ENCODE results near the gene VSTM4. TPM values are rescaled to one million over a fixed set of nuclear protein-coding genes. Genes with fewer than 3 reads are reported as not detected.

VSTM4 gene, protein sequence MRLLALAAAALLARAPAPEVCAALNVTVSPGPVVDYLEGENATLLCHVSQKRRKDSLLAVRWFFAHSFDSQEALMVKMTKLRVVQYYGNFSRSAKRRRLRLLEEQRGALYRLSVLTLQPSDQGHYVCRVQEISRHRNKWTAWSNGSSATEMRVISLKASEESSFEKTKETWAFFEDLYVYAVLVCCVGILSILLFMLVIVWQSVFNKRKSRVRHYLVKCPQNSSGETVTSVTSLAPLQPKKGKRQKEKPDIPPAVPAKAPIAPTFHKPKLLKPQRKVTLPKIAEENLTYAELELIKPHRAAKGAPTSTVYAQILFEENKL
- total RNA-seq = 10 to 100 TPM in 1 of 3 donors, 1 to 10 TPM in 2; 1.5 to 13.8 (median 2.2) TPM
- long read RNA-seq, donor 1, full-length matches to known transcripts = 11 of 23 reads
- long read RNA-seq, donor 1, partial matches to known transcripts = 1 of 23 reads
- long read RNA-seq, donor 1, other reads (novel, unspliced or antisense) = 11 of 23 reads
- long read RNA-seq, donor 2, full-length matches to known transcripts = 1 of 1 reads
- long read RNA-seq, donor 2, partial matches to known transcripts = 0 of 1 reads
- long read RNA-seq, donor 2, other reads (novel, unspliced or antisense) = 0 of 1 reads

DNA sequence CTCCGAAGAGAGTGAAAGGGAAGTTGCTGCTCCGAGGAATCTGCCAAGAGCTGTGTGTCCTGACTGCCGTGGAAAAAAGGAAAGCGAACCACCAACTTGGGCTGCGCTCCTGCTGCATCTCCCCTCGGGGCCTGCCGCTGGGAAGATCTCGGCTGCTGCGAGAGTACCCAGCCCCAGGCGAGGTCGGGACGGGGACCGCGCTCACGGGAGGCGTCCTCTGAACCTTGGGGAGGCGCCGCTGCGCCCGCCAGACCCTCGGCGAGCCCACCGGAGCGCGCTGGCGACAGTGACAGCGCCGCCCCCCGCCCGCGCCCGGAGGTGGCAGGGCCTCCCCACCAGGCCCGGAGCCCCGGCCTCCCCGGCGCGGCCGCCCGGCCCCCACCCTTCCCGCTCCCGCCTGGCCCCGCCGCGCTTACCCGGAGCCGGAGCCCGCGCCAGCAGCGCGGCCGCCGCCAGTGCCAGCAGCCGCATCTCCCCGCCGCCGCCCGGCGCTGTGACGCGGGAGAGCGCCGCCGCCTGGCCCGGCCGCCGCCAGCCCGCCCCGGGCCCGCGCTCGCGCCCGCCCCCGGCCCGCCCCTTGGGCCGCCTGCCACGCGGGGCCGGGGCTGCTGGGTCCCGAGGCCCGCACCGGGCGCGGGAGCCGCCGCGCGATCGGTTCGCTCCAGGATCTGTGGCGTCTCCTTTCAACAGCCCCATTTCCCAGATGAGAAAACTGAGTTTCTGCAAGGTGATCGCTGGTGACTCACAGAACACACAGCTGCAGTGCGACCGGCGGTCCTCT lies at the start of gene VSTM4:
VSTM4 (minus strand) TSS at position 508 of the 781 bp plus-strand sequence; CDS start at position 471, 37 bp downstream.
- intact Hi-C loops (cut with DNase I, micrococcal nuclease) = no loop called here
- Histone ChIP-seq H3K9me3 (no peaks in the 10 kb centered on the region), H3K4me1 (ENCODE audit: low read depth) (no peaks in the 10 kb centered on the region), H3K4me3 (no peak within 1 kb of the TSS), H3K36me3 (ENCODE audit: low read depth) (no peaks in the 10 kb centered on the region)
- DNase-seq (no peak), ATAC-seq (no peak)
- TF ChIP-seq, protein P1, sequence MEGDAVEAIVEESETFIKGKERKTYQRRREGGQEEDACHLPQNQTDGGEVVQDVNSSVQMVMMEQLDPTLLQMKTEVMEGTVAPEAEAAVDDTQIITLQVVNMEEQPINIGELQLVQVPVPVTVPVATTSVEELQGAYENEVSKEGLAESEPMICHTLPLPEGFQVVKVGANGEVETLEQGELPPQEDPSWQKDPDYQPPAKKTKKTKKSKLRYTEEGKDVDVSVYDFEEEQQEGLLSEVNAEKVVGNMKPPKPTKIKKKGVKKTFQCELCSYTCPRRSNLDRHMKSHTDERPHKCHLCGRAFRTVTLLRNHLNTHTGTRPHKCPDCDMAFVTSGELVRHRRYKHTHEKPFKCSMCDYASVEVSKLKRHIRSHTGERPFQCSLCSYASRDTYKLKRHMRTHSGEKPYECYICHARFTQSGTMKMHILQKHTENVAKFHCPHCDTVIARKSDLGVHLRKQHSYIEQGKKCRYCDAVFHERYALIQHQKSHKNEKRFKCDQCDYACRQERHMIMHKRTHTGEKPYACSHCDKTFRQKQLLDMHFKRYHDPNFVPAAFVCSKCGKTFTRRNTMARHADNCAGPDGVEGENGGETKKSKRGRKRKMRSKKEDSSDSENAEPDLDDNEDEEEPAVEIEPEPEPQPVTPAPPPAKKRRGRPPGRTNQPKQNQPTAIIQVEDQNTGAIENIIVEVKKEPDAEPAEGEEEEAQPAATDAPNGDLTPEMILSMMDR (IDR thresholded peaks at IDR 0.05) = no peak

DNA sequence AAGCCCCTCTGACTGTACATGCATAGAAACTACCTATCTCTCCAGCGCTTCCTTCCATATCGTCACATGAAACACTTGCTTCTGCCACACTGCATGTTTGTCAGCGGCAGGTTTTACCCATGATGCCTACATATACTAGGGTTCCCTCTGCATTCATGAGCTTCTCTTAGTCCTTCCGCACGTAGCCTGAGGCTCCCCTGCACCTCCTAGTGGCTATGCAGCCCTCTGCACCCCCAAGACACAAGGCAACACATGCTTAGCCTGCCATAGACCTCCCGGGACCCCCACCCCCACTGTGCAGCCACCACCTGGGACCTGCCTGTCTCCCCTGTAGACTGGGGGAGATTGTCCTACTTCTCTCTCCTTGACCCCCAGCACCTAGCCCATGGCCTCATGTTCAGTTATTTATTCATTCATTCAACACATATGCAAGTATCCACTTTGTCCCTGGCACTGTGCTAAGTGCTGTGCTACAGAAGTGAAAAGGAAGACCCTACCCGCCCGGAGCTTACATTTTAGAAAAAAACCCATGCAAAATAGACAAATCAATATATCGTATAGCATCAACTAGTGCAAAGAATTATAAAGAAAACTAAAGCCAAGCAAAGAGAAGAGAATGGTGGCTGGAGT lies 49.4 kb upstream of the VSTM4 start:
- ATAC-seq (peak; percentile 60), DNase-seq (peak in 2 of 3 donors; percentile 48)
- TF ChIP-seq, protein P1 (IDR thresholded peaks at IDR 0.05) = no peak

DNA sequence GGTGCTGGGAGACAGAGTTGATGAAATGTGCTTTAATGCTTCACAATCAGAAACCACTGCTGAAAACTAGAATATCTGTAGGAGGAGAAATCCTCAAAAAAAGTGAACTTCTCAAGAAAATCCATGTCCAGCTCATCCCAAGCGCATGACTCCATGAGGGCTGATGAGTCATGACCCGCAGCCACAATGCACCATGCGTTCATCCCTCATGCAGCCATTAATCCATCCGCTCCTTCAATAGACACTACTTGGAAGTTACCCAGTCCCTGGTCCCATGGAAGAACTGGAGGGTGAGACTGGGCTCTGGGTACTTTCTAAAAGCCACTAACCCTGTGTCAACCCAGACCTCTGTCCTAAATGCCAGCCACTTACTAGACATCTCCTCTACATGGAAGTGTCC lies 48.4 kb upstream of the VSTM4 start:
- TF ChIP-seq, protein P1 (IDR thresholded peaks at IDR 0.05) = no peak
- Histone ChIP-seq H3K4me1 (ENCODE audit: low read depth) (no peaks in the 10 kb centered on the region), H3K4me3 (no peak overlapping the region), H3K36me3 (ENCODE audit: low read depth) (no peaks in the 10 kb centered on the region), H3K9me3 (no peaks in the 10 kb centered on the region)
- ATAC-seq (no peak), DNase-seq (no peak)
- intact Hi-C loops (cut with DNase I, micrococcal nuclease) = loop anchor here in 1 of 2 donors (10.0 kb wide), 1 partner anchor 179 kb away; no protein-coding TSS in a partner anchor

More for the DNA sequence above, 49.4 kb upstream of the VSTM4 start:
- H3K4me3 ChIP-seq = no peak overlapping the region
- H3K4me1 ChIP-seq (ENCODE audit: low read depth) = no peaks in the 10 kb centered on the region
- no peaks in the 10 kb centered on the region for H3K9me3 ChIP-seq
- H3K36me3 ChIP-seq (ENCODE audit: low read depth) = no peaks in the 10 kb centered on the region
- intact Hi-C loops (cut with DNase I, micrococcal nuclease) = loop anchor here in 1 of 2 donors (10.0 kb wide), 1 partner anchor 180 kb away; no protein-coding TSS in a partner anchor

DNA sequence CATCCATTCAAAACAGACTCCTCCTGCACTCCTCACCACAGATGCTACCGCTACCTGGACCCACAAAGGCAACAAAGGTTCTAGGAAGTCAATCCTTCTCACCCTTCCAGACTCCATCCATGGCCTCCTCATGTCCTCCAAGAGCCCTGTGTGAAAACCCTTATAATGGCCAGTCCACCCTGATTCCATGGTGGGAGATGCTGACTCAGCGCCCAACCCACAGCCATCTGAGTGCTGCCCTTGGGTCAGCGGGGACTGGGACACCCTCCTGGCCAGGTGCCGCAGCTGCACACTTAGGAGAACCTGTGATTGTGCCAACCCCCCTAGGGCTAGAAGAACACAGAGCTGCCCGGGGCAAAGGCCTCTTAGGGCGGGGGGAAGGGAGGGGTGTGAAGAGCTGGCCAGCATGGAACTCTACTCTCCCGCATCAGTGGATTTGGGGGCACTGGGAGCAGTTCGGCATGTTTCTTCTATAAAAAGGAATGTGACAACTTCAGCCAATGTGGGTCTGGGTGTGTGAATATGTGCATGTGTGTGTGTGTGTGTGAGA lies 47.5 kb upstream of the VSTM4 start:
- no peaks in the 10 kb centered on the region for H3K4me1 ChIP-seq (ENCODE audit: low read depth)
- H3K36me3 ChIP-seq (ENCODE audit: low read depth) = no peaks in the 10 kb centered on the region
- H3K4me3 ChIP-seq = no peak overlapping the region
- H3K9me3 ChIP-seq = no peaks in the 10 kb centered on the region
- no peak for DNase-seq
- intact Hi-C loops (cut with DNase I, micrococcal nuclease) = loop anchor here in 1 of 2 donors (10.0 kb wide), 1 partner anchor 178 kb away; no protein-coding TSS in a partner anchor
- no peak for ATAC-seq
- TF ChIP-seq, protein P1 (IDR thresholded peaks at IDR 0.05) = no peak

DNA sequence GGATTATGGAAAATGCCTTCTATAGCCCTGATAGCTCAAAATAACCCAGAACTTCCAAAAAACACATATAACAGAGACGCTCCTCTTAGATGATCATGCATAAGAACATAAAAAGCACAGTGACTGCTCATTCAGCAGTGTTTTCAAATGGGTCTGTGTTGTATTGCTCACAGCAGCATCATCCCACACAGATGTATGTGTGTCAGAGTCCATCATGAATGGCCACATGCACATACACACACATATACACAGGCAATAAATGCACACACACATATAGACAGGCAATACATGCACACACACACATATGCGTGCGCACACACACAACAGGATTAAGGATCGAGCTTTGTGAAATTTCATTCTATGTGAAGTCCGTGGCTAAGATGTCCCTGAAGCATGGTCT lies 46.7 kb upstream of the VSTM4 start:
- no peaks in the 10 kb centered on the region for H3K36me3 ChIP-seq (ENCODE audit: low read depth)
- intact Hi-C loops (cut with DNase I, micrococcal nuclease) = loop anchor here in 1 of 2 donors (10.0 kb wide), 1 partner anchor 177 kb away; no protein-coding TSS in a partner anchor
- no peaks in the 10 kb centered on the region for H3K4me1 ChIP-seq (ENCODE audit: low read depth)
- no peak overlapping the region for H3K4me3 ChIP-seq
- no peaks in the 10 kb centered on the region for H3K9me3 ChIP-seq
- TF ChIP-seq, protein P1 (IDR thresholded peaks at IDR 0.05) = no peak
- DNase-seq = no peak
- no peak for ATAC-seq
